ENCODE measurements around the gene CLVS2. TPM values are rescaled to one million over a fixed set of nuclear protein-coding genes. Genes with fewer than 3 reads are reported as not detected.

CLVS2 gene
- total and polyA plus RNA-seq, 2 experiments from 2014 or later = 0.08 to 0.66 TPM

GRCh38 chr6:123116370-123116769 lies 120.3 kb downstream of the CLVS2 start:
- DNase-seq (ENCODE audit: low spot score) = no peak

More at GRCh38 chr6:123116370-123116769, 120.3 kb downstream of the CLVS2 start:
- Histone ChIP-seq H4K20me1 (replicated peaks; ENCODE audit: insufficient read depth) (no peaks in the 10 kb centered on the region), H3K4me1 (ENCODE audit: insufficient read depth) (no peaks in the 10 kb centered on the region), H3K27me3 (ENCODE audit: insufficient read depth) (no peaks in the 10 kb centered on the region), H3K36me3 (ENCODE audit: insufficient read depth) (no peaks in the 10 kb centered on the region), H3K27ac (ENCODE audit: low read depth) (no peak overlapping the region), H2AFZ (no peak overlapping the region), H3K79me2 (replicated peaks; ENCODE audit: insufficient read depth) (no peaks in the 10 kb centered on the region), H3F3A (replicated peaks; ENCODE audit: low read depth) (no peaks in the 10 kb centered on the region), H3K9me2 (ENCODE audit: insufficient read depth) (no peaks in the 10 kb centered on the region), H3K4me2 (no peak overlapping the region), H3K4me3 (no peak overlapping the region)
- no peak for ATAC-seq
- H3K27ac Mint-ChIP-seq = no peak overlapping the region
- H3K36me3 Mint-ChIP-seq (ENCODE audit: low read depth) = no peaks in the 10 kb centered on the region
- H3K9me3 Mint-ChIP-seq = no peaks in the 10 kb centered on the region
- H3K27me3 Mint-ChIP-seq (ENCODE audit: insufficient read depth, low read depth, poor library complexity) = no peaks in the 10 kb centered on the region
- no peak overlapping the region for H3K4me3 Mint-ChIP-seq
- no peaks in the 10 kb centered on the region for H3K4me1 Mint-ChIP-seq
- TF ChIP-seq STAT1 (IDR thresholded peaks at IDR 0.05; ENCODE audit: unreplicated experiment) (no peak), REST (IDR thresholded peaks at IDR 0.05; ENCODE audit: unreplicated experiment) (no peak), JUNB (IDR thresholded peaks at IDR 0.05; ENCODE audit: unreplicated experiment) (no peak), ETS1 (IDR thresholded peaks at IDR 0.05) (no peak), POLR2AphosphoS5 (IDR thresholded peaks at IDR 0.05; ENCODE audit: low read depth) (no peak), EZH2 (IDR thresholded peaks at IDR 0.05; ENCODE audit: low read depth, unreplicated experiment) (no peak), CREB1 (CRISPR knock-in tag; IDR thresholded peaks at IDR 0.05; ENCODE audit: low read depth) (no peak), CTCF (conservative IDR thresholded peaks at IDR 0.05; ENCODE audit: low read depth in 2 of 2) (no peak)

All from GM23338 (cell line).